ENCODE measurements around the gene JAKMIP2. TPM values are rescaled to one million over a fixed set of nuclear protein-coding genes. Genes with fewer than 3 reads are reported as not detected.

Gene JAKMIP2
- polyA plus RNA-seq, 1 donor from 2014 or later: 46.3 TPM

DNA sequence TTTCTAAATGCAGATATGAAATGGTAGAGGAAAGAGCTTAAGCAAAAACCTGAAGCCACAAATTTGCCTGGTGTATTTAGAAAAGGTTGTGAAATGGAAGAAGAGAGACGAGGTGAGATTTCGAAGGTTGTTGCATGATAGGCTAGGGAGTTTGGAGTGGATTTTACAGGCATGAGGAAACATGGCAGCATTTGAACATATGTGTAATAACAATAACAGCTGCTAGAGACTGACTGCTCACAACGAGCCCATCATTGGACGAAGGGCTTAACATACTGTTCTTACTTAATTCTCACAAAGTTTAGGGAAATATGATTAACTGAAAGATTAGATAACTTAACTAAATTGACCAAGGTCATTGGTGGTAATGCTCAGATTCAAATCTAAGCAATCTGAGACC is 108.1 kb downstream of the JAKMIP2 start:
- Histone ChIP-seq H3K9ac (ENCODE audit: low read length) (no peak overlapping the region), H3K36me3 (ENCODE audit: insufficient read depth, low read length) (peaks cover 11% of the 10 kb centered on the region), H3K9me3 (ENCODE audit: low read length) (no peaks in the 10 kb centered on the region), H4K20me1 (ENCODE audit: insufficient read depth) (no peaks in the 10 kb centered on the region), H3K4me3 (ENCODE audit: low read length) (no peak overlapping the region), H3K27ac (ENCODE audit: low read length) (no peak overlapping the region), H2AFZ (ENCODE audit: low read depth, low read length) (no peak overlapping the region), H3K27me3 (ENCODE audit: insufficient read depth, low read depth, low read length) (no peaks in the 10 kb centered on the region), H3F3A (ENCODE audit: insufficient read depth, low read length, poor library complexity, severe bottlenecking) (no peaks in the 10 kb centered on the region), H3K4me2 (ENCODE audit: low read length) (no peak overlapping the region), H3K79me2 (replicated peaks; ENCODE audit: insufficient read depth, low read length) (peaks cover 6% of the 10 kb centered on the region), H3K9me2 (ENCODE audit: insufficient read depth, low read length) (no peaks in the 10 kb centered on the region)
- TF ChIP-seq MXI1 (conservative IDR thresholded peaks at IDR 0.05; ENCODE audit: poor library complexity, severe bottlenecking) (no peak), EP300 (conservative IDR thresholded peaks at IDR 0.05; ENCODE audit: poor library complexity, severe bottlenecking) (no peak), EZH2 (IDR thresholded peaks at IDR 0.05; ENCODE audit: borderline replicate concordance, insufficient read depth, low read length, poor library complexity, severe bottlenecking) (no peak), TAF1 (IDR thresholded peaks at IDR 0.05; ENCODE audit: low read depth) (no peak), POLR2AphosphoS5 (IDR thresholded peaks at IDR 0.05) (no peak), SMC3 (conservative IDR thresholded peaks at IDR 0.05; ENCODE audit: poor library complexity) (no peak)

DNA sequence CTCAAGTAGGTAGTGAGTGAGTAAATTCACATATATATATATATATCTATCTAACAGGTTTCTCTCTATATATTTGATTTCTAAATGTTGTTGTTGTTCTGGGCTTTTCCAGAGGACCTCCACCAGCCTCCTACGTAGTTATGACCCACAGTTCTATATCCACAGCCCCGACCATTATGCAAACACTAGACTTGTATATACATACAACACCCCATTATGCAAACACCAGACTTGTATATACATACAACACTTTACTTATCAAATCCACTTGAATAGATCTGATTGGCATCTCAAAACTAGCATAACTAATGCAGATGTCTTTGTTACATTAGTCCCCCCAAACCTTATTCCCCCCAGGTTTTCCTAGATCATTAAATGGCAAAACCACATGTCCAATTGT is 108.7 kb downstream of the JAKMIP2 start:
- H3K4me2 ChIP-seq (ENCODE audit: low read length): no peak overlapping the region
- TF ChIP-seq POLR2AphosphoS5 (IDR thresholded peaks at IDR 0.05) (no peak), TAF1 (IDR thresholded peaks at IDR 0.05; ENCODE audit: low read depth) (no peak), SMC3 (conservative IDR thresholded peaks at IDR 0.05; ENCODE audit: poor library complexity) (no peak), RAD21 (conservative IDR thresholded peaks at IDR 0.05) (no peak), EZH2 (IDR thresholded peaks at IDR 0.05; ENCODE audit: borderline replicate concordance, insufficient read depth, low read length, poor library complexity, severe bottlenecking) (no peak), EP300 (conservative IDR thresholded peaks at IDR 0.05; ENCODE audit: poor library complexity, severe bottlenecking) (no peak), MXI1 (conservative IDR thresholded peaks at IDR 0.05; ENCODE audit: poor library complexity, severe bottlenecking) (no peak)
- TF ChIP-seq, protein P1, sequence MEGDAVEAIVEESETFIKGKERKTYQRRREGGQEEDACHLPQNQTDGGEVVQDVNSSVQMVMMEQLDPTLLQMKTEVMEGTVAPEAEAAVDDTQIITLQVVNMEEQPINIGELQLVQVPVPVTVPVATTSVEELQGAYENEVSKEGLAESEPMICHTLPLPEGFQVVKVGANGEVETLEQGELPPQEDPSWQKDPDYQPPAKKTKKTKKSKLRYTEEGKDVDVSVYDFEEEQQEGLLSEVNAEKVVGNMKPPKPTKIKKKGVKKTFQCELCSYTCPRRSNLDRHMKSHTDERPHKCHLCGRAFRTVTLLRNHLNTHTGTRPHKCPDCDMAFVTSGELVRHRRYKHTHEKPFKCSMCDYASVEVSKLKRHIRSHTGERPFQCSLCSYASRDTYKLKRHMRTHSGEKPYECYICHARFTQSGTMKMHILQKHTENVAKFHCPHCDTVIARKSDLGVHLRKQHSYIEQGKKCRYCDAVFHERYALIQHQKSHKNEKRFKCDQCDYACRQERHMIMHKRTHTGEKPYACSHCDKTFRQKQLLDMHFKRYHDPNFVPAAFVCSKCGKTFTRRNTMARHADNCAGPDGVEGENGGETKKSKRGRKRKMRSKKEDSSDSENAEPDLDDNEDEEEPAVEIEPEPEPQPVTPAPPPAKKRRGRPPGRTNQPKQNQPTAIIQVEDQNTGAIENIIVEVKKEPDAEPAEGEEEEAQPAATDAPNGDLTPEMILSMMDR (IDR thresholded peaks at IDR 0.05; ENCODE audit: poor library complexity, severe bottlenecking): no peak
- TF ChIP-seq, protein P2, sequence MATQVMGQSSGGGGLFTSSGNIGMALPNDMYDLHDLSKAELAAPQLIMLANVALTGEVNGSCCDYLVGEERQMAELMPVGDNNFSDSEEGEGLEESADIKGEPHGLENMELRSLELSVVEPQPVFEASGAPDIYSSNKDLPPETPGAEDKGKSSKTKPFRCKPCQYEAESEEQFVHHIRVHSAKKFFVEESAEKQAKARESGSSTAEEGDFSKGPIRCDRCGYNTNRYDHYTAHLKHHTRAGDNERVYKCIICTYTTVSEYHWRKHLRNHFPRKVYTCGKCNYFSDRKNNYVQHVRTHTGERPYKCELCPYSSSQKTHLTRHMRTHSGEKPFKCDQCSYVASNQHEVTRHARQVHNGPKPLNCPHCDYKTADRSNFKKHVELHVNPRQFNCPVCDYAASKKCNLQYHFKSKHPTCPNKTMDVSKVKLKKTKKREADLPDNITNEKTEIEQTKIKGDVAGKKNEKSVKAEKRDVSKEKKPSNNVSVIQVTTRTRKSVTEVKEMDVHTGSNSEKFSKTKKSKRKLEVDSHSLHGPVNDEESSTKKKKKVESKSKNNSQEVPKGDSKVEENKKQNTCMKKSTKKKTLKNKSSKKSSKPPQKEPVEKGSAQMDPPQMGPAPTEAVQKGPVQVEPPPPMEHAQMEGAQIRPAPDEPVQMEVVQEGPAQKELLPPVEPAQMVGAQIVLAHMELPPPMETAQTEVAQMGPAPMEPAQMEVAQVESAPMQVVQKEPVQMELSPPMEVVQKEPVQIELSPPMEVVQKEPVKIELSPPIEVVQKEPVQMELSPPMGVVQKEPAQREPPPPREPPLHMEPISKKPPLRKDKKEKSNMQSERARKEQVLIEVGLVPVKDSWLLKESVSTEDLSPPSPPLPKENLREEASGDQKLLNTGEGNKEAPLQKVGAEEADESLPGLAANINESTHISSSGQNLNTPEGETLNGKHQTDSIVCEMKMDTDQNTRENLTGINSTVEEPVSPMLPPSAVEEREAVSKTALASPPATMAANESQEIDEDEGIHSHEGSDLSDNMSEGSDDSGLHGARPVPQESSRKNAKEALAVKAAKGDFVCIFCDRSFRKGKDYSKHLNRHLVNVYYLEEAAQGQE (IDR thresholded peaks at IDR 0.05; ENCODE audit: borderline replicate concordance): no peak

More for the DNA sequence above, 108.7 kb downstream of the JAKMIP2 start:
- Histone ChIP-seq H3K27me3 (ENCODE audit: insufficient read depth, low read depth, low read length) (no peaks in the 10 kb centered on the region), H3K9me3 (ENCODE audit: low read length) (no peaks in the 10 kb centered on the region), H3K36me3 (ENCODE audit: insufficient read depth, low read length) (peaks cover 11% of the 10 kb centered on the region), H3F3A (ENCODE audit: insufficient read depth, low read length, poor library complexity, severe bottlenecking) (peaks cover 5% of the 10 kb centered on the region), H4K20me1 (ENCODE audit: insufficient read depth) (no peaks in the 10 kb centered on the region), H3K79me2 (replicated peaks; ENCODE audit: insufficient read depth, low read length) (peaks cover 6% of the 10 kb centered on the region), H3K4me3 (ENCODE audit: low read length) (no peak overlapping the region), H3K9ac (ENCODE audit: low read length) (no peak overlapping the region), H3K9me2 (ENCODE audit: insufficient read depth, low read length) (no peaks in the 10 kb centered on the region), H2AFZ (ENCODE audit: low read depth, low read length) (no peak overlapping the region), H3K27ac (ENCODE audit: low read length) (no peak overlapping the region)
